Measurements from ENCODE around the gene MXD3.

- TF ChIP-seq YY1 (IDR thresholded peaks at IDR 0.05; ENCODE audit: insufficient read depth, insufficient read length) (no peak), SUZ12 (IDR thresholded peaks at IDR 0.05; ENCODE audit: extremely low read depth, insufficient read depth, insufficient read length) (no peak)
These were observed 23.5 kb downstream of the MXD3 start for GRCh38 chr5:177288191-177288590.

Measured in NT2/D1 (cell line).